ENCODE data around the gene NEDD9.

The NEDD9 gene

DNA sequence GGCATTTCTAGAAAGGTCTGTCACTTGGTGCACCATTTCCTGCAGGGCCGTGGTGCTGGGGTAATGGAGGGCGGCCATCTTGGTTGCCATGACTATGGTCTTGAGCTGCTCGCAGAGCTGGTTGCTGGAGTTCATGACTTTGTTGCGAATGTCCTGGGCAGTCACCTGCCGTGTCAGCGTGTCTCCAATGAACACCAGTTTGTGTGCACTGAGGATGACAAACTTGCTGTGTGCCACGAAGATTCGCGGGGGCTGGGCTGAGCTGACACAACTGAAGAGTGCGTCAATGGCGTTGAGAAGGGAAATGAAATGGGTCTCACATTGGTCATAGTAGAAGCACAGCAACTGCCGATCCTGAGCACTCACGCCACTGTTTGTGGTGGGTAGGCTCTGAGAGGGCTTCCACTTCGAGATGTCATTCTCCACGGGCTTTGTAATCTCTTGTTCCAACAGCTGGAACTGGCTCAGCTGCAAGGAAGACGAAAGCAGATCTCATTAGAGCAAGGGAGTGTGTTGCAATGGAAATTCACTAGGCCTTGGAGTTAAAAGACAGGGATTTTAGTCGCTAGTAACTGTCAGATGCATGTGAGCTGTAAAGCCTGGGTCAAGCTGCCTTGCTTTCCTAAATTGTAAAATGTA, 47.1 kb downstream of the NEDD9 start:
- no peaks in the 10 kb centered on the region for H3F3A ChIP-seq (ENCODE audit: low read depth)
- no peak overlapping the region for H3K4me2 ChIP-seq (ENCODE audit: low read depth, low read length, poor library complexity, severe bottlenecking)
- no peaks in the 10 kb centered on the region for H4K20me1 ChIP-seq (ENCODE audit: insufficient read depth, low read length, poor library complexity, severe bottlenecking)
- TF ChIP-seq EZH2phosphoT487 (IDR thresholded peaks at IDR 0.05; ENCODE audit: borderline replicate concordance) = no peak
- TF ChIP-seq, protein P1, sequence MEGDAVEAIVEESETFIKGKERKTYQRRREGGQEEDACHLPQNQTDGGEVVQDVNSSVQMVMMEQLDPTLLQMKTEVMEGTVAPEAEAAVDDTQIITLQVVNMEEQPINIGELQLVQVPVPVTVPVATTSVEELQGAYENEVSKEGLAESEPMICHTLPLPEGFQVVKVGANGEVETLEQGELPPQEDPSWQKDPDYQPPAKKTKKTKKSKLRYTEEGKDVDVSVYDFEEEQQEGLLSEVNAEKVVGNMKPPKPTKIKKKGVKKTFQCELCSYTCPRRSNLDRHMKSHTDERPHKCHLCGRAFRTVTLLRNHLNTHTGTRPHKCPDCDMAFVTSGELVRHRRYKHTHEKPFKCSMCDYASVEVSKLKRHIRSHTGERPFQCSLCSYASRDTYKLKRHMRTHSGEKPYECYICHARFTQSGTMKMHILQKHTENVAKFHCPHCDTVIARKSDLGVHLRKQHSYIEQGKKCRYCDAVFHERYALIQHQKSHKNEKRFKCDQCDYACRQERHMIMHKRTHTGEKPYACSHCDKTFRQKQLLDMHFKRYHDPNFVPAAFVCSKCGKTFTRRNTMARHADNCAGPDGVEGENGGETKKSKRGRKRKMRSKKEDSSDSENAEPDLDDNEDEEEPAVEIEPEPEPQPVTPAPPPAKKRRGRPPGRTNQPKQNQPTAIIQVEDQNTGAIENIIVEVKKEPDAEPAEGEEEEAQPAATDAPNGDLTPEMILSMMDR (conservative IDR thresholded peaks at IDR 0.05; ENCODE audit: low read length) = no peak
- H3K27me3 ChIP-seq (ENCODE audit: insufficient read depth, low read length, poor library complexity, severe bottlenecking) = no peaks in the 10 kb centered on the region
- no peaks in the 10 kb centered on the region for H3K79me2 ChIP-seq (ENCODE audit: insufficient read depth, low read length)
- no peak overlapping the region for H2AFZ ChIP-seq (ENCODE audit: low read length)
- no peaks in the 10 kb centered on the region for H3K9me2 ChIP-seq (replicated peaks; ENCODE audit: low read depth, low read length)
- H3K9ac ChIP-seq (ENCODE audit: low read depth, low read length, poor library complexity, severe bottlenecking) = no peak overlapping the region
- H3K36me3 ChIP-seq (ENCODE audit: insufficient read depth, low read length) = peaks cover 15% of the 10 kb centered on the region; the same call in 1 of the 2 replicates
- H3K4me1 ChIP-seq (ENCODE audit: insufficient read depth, low read length, poor library complexity, severe bottlenecking) = no peaks in the 10 kb centered on the region
- no peak overlapping the region for H3K4me3 ChIP-seq (ENCODE audit: low read length, poor library complexity, severe bottlenecking)
- no peaks in the 10 kb centered on the region; the same call in 1 of the 2 replicates for H3K9me3 ChIP-seq (ENCODE audit: insufficient read depth, low read depth, low read length)

DNA sequence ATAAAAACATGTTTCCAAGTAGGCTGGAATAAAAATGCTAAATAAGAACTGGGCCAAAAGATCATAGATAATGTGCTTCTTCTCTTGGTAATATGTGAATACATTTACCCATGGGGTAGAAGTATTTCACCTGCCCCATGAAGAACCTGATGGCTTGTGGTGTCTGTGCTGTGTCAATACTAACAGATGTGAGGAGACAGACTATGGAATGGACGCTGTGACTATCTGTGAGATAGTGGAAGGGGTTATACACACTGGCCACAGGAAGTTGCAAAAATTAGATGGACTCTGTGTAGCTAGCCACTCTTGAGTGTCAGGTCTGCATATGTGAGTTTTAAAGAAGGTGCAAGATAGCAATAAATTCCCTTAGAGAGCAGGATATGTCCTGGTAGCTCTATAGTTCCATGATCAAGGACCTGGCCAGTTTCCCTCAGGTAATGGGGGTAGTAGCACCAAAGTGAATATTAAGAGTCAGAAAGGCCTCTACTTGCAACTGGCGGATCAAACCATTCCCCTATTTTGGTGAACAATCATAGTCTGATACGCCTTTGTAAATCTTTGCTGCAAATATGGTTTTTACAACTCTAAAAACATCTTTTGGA, 48.6 kb downstream of the NEDD9 start:
- Histone ChIP-seq H3K4me1 (ENCODE audit: insufficient read depth, low read length, poor library complexity, severe bottlenecking) (no peaks in the 10 kb centered on the region), H3K4me2 (ENCODE audit: low read depth, low read length, poor library complexity, severe bottlenecking) (no peak overlapping the region), H3F3A (ENCODE audit: low read depth) (no peaks in the 10 kb centered on the region), H3K36me3 (ENCODE audit: insufficient read depth, low read length) (peaks cover 11% of the 10 kb centered on the region; the same call in 1 of the 2 replicates), H3K79me2 (ENCODE audit: insufficient read depth, low read length) (no peaks in the 10 kb centered on the region), H3K9me2 (replicated peaks; ENCODE audit: low read depth, low read length) (no peaks in the 10 kb centered on the region), H3K9me3 (ENCODE audit: insufficient read depth, low read depth, low read length) (no peaks in the 10 kb centered on the region; the same call in 1 of the 2 replicates), H2AFZ (ENCODE audit: low read length) (no peak overlapping the region), H3K27me3 (ENCODE audit: insufficient read depth, low read length, poor library complexity, severe bottlenecking) (no peaks in the 10 kb centered on the region), H3K9ac (ENCODE audit: low read depth, low read length, poor library complexity, severe bottlenecking) (no peak overlapping the region), H4K20me1 (ENCODE audit: insufficient read depth, low read length, poor library complexity, severe bottlenecking) (no peaks in the 10 kb centered on the region), H3K4me3 (ENCODE audit: low read length, poor library complexity, severe bottlenecking) (no peak overlapping the region)
- TF ChIP-seq, protein P1 (conservative IDR thresholded peaks at IDR 0.05; ENCODE audit: low read length) = no peak

DNA sequence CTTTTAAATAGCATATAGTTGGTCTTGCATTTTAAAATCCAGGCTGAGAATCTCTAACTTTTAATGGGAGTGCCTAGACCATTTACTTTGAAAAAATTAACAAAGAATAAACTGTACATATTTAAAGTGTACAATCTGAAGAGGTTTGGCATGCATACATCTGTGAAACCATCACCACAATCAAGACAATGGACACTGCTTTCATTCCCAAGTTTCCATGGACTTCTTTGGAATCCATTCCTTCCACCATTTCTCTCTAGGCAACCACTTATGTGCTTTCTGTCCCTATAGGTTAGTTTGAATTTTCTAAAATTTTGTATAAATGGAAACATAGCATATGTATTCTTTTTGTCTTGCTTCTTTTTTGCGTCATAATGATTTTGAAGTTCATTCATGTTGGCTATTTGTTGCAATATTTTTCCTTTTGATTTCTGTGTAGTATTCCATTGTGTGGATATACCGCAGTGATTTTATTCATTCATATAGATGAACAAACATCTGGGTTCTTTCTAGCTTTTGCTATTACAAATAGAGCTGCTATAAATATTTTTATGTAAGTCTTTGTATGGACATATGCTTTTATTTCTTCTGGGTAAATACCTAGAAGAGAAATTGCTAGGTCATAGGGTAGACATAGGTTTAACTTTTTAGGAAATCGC, 50.9 kb downstream of the NEDD9 start:
- no peaks in the 10 kb centered on the region for H3F3A ChIP-seq (ENCODE audit: low read depth)
- H4K20me1 ChIP-seq (ENCODE audit: insufficient read depth, low read length, poor library complexity, severe bottlenecking) = no peaks in the 10 kb centered on the region
- no peaks in the 10 kb centered on the region; the same call in 1 of the 2 replicates for H3K9me3 ChIP-seq (ENCODE audit: insufficient read depth, low read depth, low read length)
- H2AFZ ChIP-seq (ENCODE audit: low read length) = no peak overlapping the region
- H3K27me3 ChIP-seq (ENCODE audit: insufficient read depth, low read length, poor library complexity, severe bottlenecking) = no peaks in the 10 kb centered on the region
- peaks cover 11% of the 10 kb centered on the region; the same call in 1 of the 2 replicates for H3K36me3 ChIP-seq (ENCODE audit: insufficient read depth, low read length)
- H3K79me2 ChIP-seq (ENCODE audit: insufficient read depth, low read length) = no peaks in the 10 kb centered on the region
- no peak overlapping the region for H3K9ac ChIP-seq (ENCODE audit: low read depth, low read length, poor library complexity, severe bottlenecking)
- no peak overlapping the region for H3K4me2 ChIP-seq (ENCODE audit: low read depth, low read length, poor library complexity, severe bottlenecking)
- no peak overlapping the region for H3K4me3 ChIP-seq (ENCODE audit: low read length, poor library complexity, severe bottlenecking)
- no peaks in the 10 kb centered on the region for H3K9me2 ChIP-seq (replicated peaks; ENCODE audit: low read depth, low read length)
- no peaks in the 10 kb centered on the region for H3K4me1 ChIP-seq (ENCODE audit: insufficient read depth, low read length, poor library complexity, severe bottlenecking)
- TF ChIP-seq, protein P1 (conservative IDR thresholded peaks at IDR 0.05; ENCODE audit: low read length) = no peak
- no peak for TF ChIP-seq EZH2phosphoT487 (IDR thresholded peaks at IDR 0.05; ENCODE audit: borderline replicate concordance)
